GM12878 (cell line): ENCODE data around the gene ITPR2.

Experiments used
- CBFB ChIP-seq: IDR thresholded peaks from 2 replicates; pipeline ENCODE4 v1.6.1; 2016; ENCODE audit warnings: antibody characterized with exemption, low read depth
- CTCF ChIP-seq, 3 experiments: IDR thresholded peaks in 2 of 3; conservative IDR thresholded peaks in 1 of 3; 2 replicates each; pipeline ENCODE4 v1.5.1; 2011; ENCODE audit warnings: low read depth in 3 of 3, low read length in 3 of 3, mild to moderate bottlenecking in 3 of 3, control low read depth in 2 of 3, moderate library complexity in 2 of 3, inconsistent platforms in 1 of 3, mixed read lengths in 1 of 3; ENCODE audit not compliant: control insufficient read depth in 2 of 3, insufficient read depth in 1 of 3; ENCODE audit errors: extremely low read depth in 1 of 3
- POLR2AphosphoS2 ChIP-seq: IDR thresholded peaks from 2 replicates; pipeline ENCODE4 v1.6.1; 2011; ENCODE audit warnings: low read depth, mild to moderate bottlenecking, low read length, improper control_type of control experiment, moderate library complexity
- SMARCA5 ChIP-seq: fragments of 450-650 bp; IDR thresholded peaks from 2 replicates; pipeline ENCODE4 v1.6.1; 2017; ENCODE audit warnings: mild to moderate bottlenecking

- TF ChIP-seq CTCF (IDR thresholded peaks at IDR 0.05 in 2 of 3, conservative IDR thresholded peaks at IDR 0.05 in 1 of 3; ENCODE audit: control insufficient read depth in 2 of 3, extremely low read depth in 1 of 3, insufficient read depth in 1 of 3, low read depth in 3 of 3, low read length in 3 of 3) (no peak), SMARCA5 (no peak), POLR2AphosphoS2 (no peak), CBFB (no peak)
Observed at GRCh38 chr12:26573225-26573909, 259.6 kb downstream of the ITPR2 start.
